ENCODE measurements around the gene GKAP1. TPM values are rescaled to one million over a fixed set of nuclear protein-coding genes. Genes with fewer than 3 reads are reported as not detected.
"Not testable (repeated sequence)": the region's sequence is repeated elsewhere in the genome, so short reads cannot be mapped to it uniquely, and the experiment has no call there.

The GKAP1 gene
- polyA plus RNA-seq, 2 of the 4 experiments (the other 2 are of a cell fraction): 6.5 to 16.1 TPM

GRCh38 chr9:83707518-83707767 is 110.1 kb downstream of the GKAP1 start:
- peak overlapping the region; percentile 76 for H3K4me3 ChIP-seq
- DNase-seq (ENCODE audit: low read depth in 1 of 2, low spot score in 1 of 2) (peak in 1 of 2 experiments; percentile 79), FAIRE-seq (no peak), ATAC-seq (peak; percentile 93 to 95)
- peaks cover 11% of the 10 kb centered on the region; the same call in 1 of the 3 replicates for H3K4me1 ChIP-seq
- TF ChIP-seq FOSL2 (IDR thresholded peaks at IDR 0.05) (no peak), FOSL2 (CRISPR knock-in tag; IDR thresholded peaks at IDR 0.05) (peak; percentile 52), HOXB5 (CRISPR knock-in tag; IDR thresholded peaks at IDR 0.05) (no peak)
- H3K4me2 ChIP-seq: peak overlapping the region; percentile 78
- peak overlapping the region; percentile 94 to 100 for H3K27ac ChIP-seq
- ChIA-PET POLR2A (interaction anchor here (0.6 to 1.7 kb wide), 9 partner anchors 8 to 488 kb away, joined by 3 to 12 read pairs (median 4); partner anchors contain the start of genes IDNK and KIF27), CTCF (interaction anchor here (1.1 to 1.6 kb wide), 3 partner anchors 19 to 87 kb away, joined by 3 to 4 read pairs (median 3); no protein-coding TSS in a partner anchor)
- no peaks in the 10 kb centered on the region for H3K9me3 ChIP-seq
- 0% methylated on average over 2 of the region's 26 CpGs for WGBS (ENCODE audit: missing lambda C conversion rate)

GRCh38 chr9:83706676-83707517 is 110.7 kb downstream of the GKAP1 start:
- ChIA-PET POLR2A (interaction anchor here (0.6 to 1.7 kb wide), 6 partner anchors 9 to 214 kb away, joined by 3 to 12 read pairs (median 5); partner anchors contain the start of gene KIF27), CTCF (interaction anchor here (1.1 to 1.6 kb wide), 2 partner anchors 18 to 86 kb away, joined by 3 to 4 read pairs; no protein-coding TSS in a partner anchor)
- 0 out of 2 replicates have a peak, but pooled peaks have one; percentile 13 for TF ChIP-seq KDM5A (IDR thresholded peaks at IDR 0.05)
- no peak for TF ChIP-seq CHD4 (IDR thresholded peaks at IDR 0.05; ENCODE audit: borderline replicate concordance)
- FAIRE-seq (no peak), DNase-seq (ENCODE audit: low read depth in 1 of 2, low spot score in 1 of 2) (peak in 1 of 2 experiments; percentile 28), ATAC-seq (peak; percentile 44 to 56)
- Histone ChIP-seq H3K9me3 (no peaks in the 10 kb centered on the region), H3K27ac (peak overlapping the region; percentile 94 to 100), H3K4me3 (peak overlapping the region; percentile 76), H3K4me2 (peak overlapping the region; percentile 78), H3K4me1 (peaks cover 13% of the 10 kb centered on the region; the same call in 2 of the 3 replicates)
- 4% methylated on average over 16 of the region's 42 CpGs for WGBS (ENCODE audit: missing lambda C conversion rate)

GRCh38 chr9:83705219-83705651 is 112.3 kb downstream of the GKAP1 start:
- TF ChIP-seq CEBPB (IDR thresholded peaks at IDR 0.05): peak in 1 of 2 experiments; percentile 28; a peak in 1 of 4 replicates
- peak overlapping the region; percentile 76; the same call in 1 of the 3 replicates for H3K4me3 ChIP-seq
- peak overlapping the region; percentile 78; the same call in 2 of the 3 replicates for H3K4me2 ChIP-seq
- CTCF ChIA-PET: interaction anchor here (1.2 kb wide), 1 partner anchor 56 kb away, joined by 3 read pairs; no protein-coding TSS in a partner anchor
- DNase-seq (ENCODE audit: low read depth in 1 of 2, low spot score in 1 of 2); H3K9me3 ChIP-seq; FAIRE-seq; H3K27ac ChIP-seq; ATAC-seq; POLR2A ChIA-PET: not testable (repeated sequence)
- WGBS (ENCODE audit: missing lambda C conversion rate): 97% methylated on average over 12 of the region's 12 CpGs
- peaks cover 27% of the 10 kb centered on the region; the same call in 2 of the 3 replicates for H3K4me1 ChIP-seq

DNA sequence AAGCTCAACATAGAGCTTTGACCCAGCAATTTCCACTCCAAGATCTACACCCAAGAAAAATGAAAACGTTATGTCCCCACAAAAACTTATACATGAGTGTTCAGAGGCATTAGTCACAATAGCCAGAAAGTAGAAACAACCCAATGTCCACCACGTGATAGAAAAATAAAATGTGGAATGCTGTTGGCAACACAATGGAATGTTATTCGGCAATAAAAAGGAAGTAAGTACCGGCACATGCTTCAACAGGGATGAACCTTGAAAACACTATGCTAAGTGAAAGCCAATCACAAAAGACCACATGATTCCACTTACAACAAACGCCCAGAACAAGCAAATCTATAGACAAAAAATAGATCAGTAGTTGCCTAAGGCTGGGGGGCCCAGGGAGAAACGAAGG is 115.8 kb downstream of the GKAP1 start:
- Histone ChIP-seq H3K9me3 (no peaks in the 10 kb centered on the region), H3K4me3 (no peak overlapping the region), H3K27ac (no peak overlapping the region), H3K4me2 (peak overlapping the region; percentile 27), H3K4me1 (peaks cover 22% of the 10 kb centered on the region; the same call in 2 of the 3 replicates)
- CTCF ChIA-PET: interaction anchor here (0.6 kb wide), 1 partner anchor 55 kb away, joined by 3 read pairs; no protein-coding TSS in a partner anchor
- ATAC-seq (peak in 1 of 2 experiments; percentile 28; a peak in 2 of 6 replicates), DNase-seq (ENCODE audit: low read depth in 1 of 2, low spot score in 1 of 2) (peak in 1 of 2 experiments; percentile 11), FAIRE-seq (no peak)
- POLR2A ChIA-PET: no interaction called here
- 42% methylated on average over 6 of the region's 6 CpGs for WGBS (ENCODE audit: missing lambda C conversion rate)
- TF ChIP-seq RARB (CRISPR knock-in tag; IDR thresholded peaks at IDR 0.05) (no peak), HOXB5 (CRISPR knock-in tag; IDR thresholded peaks at IDR 0.05) (no peak), HEYL (CRISPR knock-in tag; IDR thresholded peaks at IDR 0.05) (no peak), ELK1 (IDR thresholded peaks at IDR 0.05; ENCODE audit: low read depth, low read length) (no peak), USF2 (IDR thresholded peaks at IDR 0.05) (peak; percentile 34; the same call in 1 of the 2 replicates), MAX (IDR thresholded peaks at IDR 0.05) (0 out of 2 replicates have a peak, but pooled peaks have one; percentile 19), PHF8 (IDR thresholded peaks at IDR 0.05; ENCODE audit: borderline replicate concordance, low read depth) (no peak), FOSL2 (IDR thresholded peaks at IDR 0.05) (no peak), FOSL2 (CRISPR knock-in tag; IDR thresholded peaks at IDR 0.05) (no peak), CBX2 (IDR thresholded peaks at IDR 0.05; ENCODE audit: borderline replicate concordance, low read depth) (no peak), EHF (CRISPR knock-in tag; IDR thresholded peaks at IDR 0.05) (no peak)
- TF ChIP-seq, protein P1, sequence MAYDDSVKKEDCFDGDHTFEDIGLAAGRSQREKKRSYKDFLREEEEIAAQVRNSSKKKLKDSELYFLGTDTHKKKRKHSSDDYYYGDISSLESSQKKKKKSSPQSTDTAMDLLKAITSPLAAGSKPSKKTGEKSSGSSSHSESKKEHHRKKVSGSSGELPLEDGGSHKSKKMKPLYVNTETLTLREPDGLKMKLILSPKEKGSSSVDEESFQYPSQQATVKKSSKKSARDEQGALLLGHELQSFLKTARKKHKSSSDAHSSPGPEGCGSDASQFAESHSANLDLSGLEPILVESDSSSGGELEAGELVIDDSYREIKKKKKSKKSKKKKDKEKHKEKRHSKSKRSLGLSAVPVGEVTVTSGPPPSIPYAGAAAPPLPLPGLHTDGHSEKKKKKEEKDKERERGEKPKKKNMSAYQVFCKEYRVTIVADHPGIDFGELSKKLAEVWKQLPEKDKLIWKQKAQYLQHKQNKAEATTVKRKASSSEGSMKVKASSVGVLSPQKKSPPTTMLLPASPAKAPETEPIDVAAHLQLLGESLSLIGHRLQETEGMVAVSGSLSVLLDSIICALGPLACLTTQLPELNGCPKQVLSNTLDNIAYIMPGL (CRISPR knock-in tag; IDR thresholded peaks at IDR 0.05; ENCODE audit: borderline replicate concordance): no peak

Data from A549 (cell line).